GM19035 (cell line): ENCODE measurements around the gene PRTFDC1.
A peak's percentile ranks its signal among the peaks of the same experiment; 100 is the strongest.

ENCODE experiments used
- ATAC-seq: cut with Tn5 transposase; IDR thresholded peaks from one replicate; pipeline ENCODE4 v1.9.1; 2021; ENCODE audit not compliant: unreplicated experiment

The PRTFDC1 gene

DNA sequence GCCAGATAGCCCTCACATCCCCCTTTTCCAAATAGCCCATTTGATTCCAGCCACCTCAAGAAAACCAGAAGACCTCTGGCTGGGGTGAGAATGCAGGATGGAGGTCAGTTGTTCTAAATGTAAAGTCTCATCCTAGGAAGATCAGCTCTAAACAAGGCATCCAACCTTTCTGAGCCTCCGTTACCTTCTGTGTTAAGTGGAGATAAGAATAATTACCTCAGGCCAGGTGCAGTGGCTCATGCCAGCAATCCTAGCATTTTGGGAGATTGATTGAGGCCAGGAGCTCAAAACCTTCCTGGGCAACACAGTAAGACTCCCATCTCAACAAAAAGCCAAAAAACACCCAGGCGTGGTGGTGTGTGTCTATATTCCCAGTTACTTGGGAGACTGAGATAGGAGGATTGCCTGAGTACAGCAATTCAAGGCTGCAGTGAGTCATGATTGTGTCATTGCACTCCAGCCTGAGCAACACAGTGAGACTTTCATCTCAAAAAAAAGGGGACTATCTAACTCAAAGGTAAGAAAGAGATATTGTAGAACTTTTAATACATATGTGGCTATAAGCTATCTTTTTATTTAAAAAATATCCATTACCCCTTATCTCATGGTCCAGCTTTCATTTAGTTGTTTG is 43.5 kb downstream of the PRTFDC1 start:
- no peak for ATAC-seq

- no peak for ATAC-seq
Observed at GRCh38 chr10:24907956-24908355, 44.5 kb downstream of the PRTFDC1 start.

- no peak for ATAC-seq
Observed at GRCh38 chr10:24906372-24906771, 46.0 kb downstream of the PRTFDC1 start.

- ATAC-seq, result no peak
Observed at GRCh38 chr10:24904824-24905223, 47.6 kb downstream of the PRTFDC1 start.

- ATAC-seq, result no peak
Observed at GRCh38 chr10:24902400-24902728, 50.0 kb downstream of the PRTFDC1 start.

GRCh38 chr10:24901686-24902399 is 50.6 kb downstream of the PRTFDC1 start:
- peak; percentile 34 for ATAC-seq

GRCh38 chr10:24900888-24901685 is 51.3 kb downstream of the PRTFDC1 start:
- ATAC-seq, result peak; percentile 86

DNA sequence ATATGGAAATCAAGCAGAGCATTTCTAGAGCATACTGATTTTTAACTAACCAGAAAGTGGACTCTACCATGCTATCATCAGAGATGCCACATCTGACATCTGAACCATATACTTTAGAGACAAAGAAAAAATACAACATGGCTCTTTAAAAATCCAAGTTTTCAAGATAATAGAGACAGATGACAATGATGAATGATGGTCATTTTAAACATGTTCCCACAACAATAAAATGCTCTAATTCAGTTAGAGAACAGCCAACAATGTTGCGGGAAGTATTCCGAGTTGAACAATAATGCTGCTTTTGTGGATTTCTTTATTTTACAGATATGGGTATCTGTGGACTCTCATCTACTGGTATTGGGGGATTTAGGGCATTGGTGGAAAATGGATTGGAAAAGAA is 52.8 kb downstream of the PRTFDC1 start:
- no peak for ATAC-seq

DNA sequence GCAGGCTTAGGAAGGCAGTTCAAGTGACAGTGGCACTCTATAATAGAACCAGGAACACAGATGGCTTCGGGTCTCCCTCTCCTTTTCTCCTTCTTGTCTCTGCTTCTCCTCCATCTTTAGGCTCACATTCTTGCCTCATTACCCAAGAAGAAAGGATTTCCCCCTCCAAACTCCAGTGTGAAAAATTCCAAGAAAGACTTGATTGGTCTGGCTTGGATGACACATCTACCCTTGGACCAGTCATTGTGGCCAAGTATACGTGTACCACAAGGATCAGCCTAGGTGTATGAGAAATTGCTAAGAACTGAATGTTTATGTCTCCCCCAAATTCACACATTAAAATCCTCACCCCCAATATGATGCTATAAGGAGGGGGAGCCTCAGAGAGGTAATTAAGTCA is 53.9 kb downstream of the PRTFDC1 start:
- no peak for ATAC-seq

DNA sequence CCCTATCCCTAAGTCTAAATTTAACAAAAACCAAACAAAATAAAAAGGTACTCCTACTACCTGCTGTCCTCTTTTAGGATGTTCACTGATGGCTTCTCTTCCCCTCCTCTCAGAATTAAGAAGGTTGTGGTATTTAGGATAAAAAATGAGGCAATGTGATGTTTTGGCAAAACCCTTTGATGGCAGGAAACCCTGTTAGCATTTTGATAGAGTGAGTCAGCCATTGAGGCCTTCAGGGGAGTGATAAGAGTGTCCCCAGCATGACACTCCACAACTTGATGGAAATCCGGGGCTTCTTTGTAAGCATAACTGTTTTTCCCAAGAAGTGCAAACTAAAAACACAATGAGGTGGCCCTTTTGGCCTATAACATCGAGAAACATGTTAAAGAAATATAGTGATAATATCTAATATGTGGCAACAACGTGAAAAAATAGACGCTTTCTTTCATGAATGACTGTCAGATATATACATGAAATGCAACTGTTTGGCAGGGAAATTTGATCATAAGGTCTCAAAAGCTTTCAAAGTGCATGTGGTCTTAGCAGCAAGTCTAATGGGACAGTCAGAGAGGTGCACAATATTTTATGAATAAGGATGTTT is 55.0 kb downstream of the PRTFDC1 start:
- ATAC-seq, result no peak

GRCh38 chr10:24894728-24895127 is 57.7 kb downstream of the PRTFDC1 start:
- ATAC-seq, result no peak

DNA sequence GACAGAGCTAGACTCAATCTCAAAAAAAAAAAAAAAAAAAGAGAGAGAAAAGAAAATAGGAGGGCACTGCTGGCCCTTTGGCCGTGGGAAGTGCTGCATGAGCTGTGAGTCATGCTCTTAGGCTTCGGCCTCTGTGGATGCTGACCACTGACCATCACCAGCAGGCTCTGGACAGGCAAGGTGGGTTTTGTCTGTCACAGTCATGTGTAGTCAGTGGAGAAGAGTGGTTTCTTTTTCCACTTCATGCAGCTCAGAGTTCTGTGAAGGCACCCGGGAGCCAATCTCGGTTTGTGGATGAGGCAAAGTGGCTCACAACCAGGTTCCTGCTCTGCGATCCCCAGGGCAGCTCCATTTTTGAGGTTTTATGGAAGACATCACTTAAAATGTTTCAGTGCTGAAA is 58.1 kb downstream of the PRTFDC1 start:
- no peak for ATAC-seq

DNA sequence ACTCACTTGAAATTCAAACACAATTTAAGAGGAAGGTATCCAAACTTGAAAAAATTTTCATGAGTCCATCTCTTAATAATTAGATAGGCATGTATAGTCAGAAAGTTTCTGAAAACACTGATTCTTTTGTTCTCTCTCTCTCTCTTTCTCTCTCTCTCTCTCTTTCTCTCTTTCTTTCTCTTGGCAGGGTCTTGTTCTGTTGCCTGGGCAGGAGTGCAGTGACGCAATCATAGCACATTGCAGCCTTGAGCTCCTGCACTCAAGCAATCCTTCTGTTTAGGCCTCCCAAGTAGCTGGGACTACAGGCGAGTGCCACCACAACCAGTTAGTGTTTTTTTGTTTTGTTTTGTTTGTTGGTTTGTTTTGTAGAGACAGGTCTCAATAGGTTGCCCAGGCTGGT is 59.3 kb downstream of the PRTFDC1 start:
- no peak for ATAC-seq

GRCh38 chr10:24891823-24892222 is 60.6 kb downstream of the PRTFDC1 start:
- no peak for ATAC-seq

- ATAC-seq, result no peak
Observed at GRCh38 chr10:24889639-24890038, 62.8 kb downstream of the PRTFDC1 start.

DNA sequence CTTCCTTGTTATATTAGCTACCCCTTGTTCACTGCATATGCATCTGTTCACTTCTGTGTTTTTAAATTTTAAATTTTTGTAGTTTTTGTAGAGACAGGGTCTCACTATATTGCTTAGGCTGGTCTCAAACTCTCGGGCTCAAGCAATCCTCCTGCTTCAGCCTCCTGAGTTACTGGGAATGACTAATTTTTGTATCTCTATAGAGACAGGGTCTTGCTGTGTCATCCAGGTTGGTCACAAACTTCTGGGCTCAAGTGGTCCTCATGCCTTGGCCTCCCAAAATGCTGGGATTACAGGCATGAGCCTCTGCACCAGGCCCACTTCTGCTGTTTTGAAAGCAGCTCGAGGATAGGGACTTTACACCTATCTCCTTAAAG is 64.6 kb downstream of the PRTFDC1 start:
- ATAC-seq, result peak; percentile 14

- no peak for ATAC-seq
Observed at GRCh38 chr10:24886290-24886680, 66.1 kb downstream of the PRTFDC1 start.

DNA sequence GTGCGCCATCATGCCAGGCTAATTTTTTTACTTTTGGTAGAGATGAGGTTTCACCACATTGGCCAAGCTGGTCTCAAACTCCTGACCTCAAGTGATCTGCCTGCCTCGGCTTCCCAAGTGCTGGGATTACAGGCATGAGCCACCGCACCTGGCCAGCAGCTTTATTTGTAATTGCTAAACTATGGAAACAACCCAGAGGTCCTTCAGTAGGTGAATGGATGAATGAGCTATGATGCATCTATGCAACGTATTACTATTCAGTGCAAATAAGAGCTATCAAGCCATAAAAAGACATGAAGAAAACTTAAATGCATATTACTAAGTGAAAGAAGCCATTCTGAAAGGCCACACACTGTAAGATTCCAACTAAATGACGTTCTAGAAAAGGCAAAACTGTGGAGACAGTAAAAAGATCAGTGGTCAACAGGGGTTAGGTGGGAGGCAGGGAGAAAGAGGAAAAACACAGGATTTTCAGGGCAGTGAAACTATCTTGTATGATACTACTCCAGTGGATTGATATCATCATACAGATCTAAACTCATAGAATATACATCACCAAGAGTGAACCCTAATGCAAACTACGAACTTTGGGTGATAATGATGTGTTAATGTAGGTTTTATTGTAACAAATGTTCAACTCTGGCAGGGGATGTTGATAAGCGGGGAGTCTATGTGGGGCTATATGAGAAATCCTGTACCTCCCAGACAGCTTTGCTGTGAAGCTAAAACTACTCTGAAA is 66.7 kb downstream of the PRTFDC1 start:
- no peak for ATAC-seq

DNA sequence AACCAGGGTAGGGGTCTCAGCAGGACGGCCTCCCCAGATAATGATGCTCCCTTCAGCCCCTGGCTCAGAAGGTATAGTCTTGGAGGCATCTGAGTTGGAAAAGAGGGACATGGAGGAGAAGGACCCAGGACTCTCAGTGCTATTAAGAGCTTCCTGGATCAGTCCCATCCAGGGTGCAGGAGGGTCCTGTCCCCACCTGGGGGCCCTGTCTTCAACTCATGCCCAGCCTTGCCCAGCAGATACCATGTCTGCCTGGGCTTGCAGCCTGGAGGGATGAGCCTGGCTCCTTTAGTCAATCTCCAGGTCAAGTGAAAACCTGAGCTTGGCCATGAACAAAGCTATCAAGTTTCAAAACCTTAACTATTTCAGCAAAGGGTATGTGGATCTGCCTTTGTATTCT is 67.6 kb downstream of the PRTFDC1 start:
- ATAC-seq, result no peak

GRCh38 chr10:24884316-24884715 is 68.1 kb downstream of the PRTFDC1 start:
- ATAC-seq, result no peak

- ATAC-seq, result no peak
Observed at GRCh38 chr10:24883176-24883575, 69.2 kb downstream of the PRTFDC1 start.
